Epidermal melanocyte (primary cell): ENCODE measurements around the gene KCNE4.

Experiments
- DNase-seq: peaks from one replicate; pipeline ENCODE4 v3.0.0; 2011; ENCODE audit warnings: low spot score; ENCODE audit not compliant: insufficient read length

Gene KCNE4

DNA sequence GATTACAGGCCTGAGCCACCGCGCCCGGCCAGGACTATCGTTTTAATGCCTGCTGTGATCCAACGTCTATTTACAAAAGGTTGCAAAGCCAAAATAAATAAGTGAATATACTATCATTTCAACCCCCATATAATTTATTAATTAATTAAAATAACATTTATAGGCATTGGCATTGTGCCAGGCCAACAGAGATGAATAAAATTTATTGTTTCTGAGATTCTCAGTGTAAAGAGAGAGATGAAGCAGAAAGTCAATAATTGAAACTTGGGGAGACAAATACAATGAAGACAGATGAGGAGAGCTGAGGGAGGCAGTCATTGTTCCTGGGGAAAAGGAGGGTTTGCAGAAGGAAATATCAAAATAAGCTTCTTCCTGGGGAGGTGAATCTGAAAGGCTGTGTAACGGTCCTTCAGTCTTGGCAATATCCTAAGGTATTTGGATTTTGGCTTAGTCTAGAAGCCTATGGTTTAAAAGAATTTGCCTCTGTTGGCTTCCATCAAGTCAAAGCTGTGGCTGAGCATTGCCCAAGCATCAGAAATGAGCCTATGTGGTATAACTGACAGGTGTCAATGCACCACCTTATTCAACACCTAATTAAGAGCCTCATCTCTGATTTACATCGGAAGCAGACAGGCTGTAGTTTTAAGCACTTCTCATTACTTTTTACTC lies 31.5 kb downstream of the KCNE4 start:
- DNase-seq = no peak

DNA sequence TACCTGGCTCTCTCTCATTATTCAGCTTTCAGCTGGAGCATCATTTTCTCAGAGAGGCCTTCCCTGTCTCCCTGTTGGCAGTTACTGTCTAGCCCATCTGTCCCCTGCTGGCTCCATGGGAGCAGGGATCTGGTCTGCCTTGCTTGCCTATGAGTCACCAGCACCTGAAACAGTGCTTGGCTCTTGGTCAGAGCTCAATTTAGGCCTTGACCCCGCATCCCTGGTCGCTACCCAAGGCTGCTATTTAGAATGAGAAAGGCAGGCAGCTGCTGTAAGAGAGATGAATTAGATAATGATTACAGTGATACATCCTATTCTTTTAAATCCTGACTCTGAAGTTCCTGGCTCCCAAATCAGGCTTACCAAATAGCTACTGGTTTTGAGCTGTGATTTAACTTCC lies 32.9 kb downstream of the KCNE4 start:
- no peak for DNase-seq

DNA sequence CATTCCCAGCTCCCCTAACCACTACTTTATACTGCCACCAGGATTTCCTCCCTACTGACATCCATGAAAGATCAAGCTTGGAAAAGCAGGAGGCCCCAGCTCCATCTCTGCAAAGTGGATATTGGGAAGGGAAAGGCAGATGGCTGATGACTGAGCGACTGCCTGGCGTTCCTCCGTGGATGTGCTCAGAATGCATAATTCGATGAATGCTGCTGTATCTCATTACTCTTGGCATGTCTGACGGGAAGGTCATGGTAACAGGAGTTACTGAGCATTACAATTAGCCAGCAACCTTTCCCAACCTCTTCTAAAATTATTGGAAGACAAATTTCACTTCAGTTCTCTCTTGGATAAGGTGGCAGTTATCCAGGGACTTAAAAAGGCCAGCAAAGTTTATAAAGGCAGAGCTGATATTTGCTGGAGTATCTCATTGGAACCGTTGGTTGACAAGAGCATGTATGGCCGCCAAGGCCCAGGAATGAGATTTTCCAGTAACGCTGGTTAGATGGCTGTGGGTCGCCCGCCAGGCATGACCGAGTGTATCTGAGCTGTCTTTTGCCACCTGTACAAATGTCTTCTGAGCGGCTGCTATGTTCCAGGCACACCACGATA lies 34.5 kb downstream of the KCNE4 start:
- DNase-seq = no peak

DNA sequence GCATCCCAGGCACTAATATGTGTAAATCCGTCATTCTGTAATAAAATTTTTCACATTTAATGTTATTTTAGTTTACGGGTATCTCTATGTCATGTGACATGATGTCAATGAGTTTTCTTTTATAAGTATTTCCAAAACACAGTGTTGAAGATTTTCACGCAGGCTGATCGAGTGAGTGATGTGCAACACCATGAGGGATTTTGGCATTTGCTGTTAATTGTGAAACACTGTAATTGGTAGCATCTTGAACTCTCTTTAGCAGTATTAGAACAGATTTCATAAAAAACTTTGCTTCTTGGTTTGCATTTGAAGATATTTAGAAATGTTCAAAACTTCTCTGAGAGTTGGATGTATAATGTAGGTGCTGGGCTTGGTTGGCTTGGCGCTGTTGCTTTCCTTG lies 35.5 kb downstream of the KCNE4 start:
- no peak for DNase-seq

DNA sequence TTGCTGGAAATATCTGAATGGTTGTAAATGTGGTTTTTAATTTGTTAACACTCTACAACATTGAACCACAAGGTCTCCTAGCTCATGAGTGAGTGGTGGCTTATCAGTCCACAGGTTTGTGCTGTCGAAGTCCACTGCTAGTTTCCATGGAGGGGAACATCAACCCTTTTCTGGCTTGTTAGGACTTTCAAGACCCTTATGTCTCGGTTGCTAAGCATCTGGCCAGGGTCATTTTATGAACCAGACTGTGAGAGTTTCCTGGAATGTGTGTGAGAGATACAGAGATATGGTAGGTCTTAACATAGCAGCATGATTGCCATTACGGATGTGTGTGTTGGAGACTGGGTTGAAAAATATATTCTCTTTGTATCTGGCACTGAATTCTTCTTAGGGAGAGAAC lies 36.9 kb downstream of the KCNE4 start:
- no peak for DNase-seq

DNA sequence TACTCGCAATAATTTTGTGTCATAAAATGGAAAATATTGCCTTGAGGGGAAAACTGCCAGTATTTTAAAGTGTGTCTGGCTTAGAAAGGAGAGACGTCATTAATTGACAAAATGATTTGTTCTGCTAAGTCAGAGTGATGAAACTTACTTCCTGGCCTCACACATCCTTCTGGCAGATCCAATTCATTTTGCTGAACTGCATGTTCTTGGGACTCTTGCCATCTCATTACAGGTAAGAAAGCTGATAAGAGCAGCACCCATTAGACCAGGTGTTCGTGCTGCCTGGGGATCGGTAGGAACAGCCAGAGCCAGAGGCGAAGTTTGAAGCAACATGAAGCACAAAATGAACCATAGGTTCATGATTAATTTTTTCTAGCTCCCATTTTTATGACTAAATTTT lies 38.0 kb downstream of the KCNE4 start:
- no peak for DNase-seq

DNA sequence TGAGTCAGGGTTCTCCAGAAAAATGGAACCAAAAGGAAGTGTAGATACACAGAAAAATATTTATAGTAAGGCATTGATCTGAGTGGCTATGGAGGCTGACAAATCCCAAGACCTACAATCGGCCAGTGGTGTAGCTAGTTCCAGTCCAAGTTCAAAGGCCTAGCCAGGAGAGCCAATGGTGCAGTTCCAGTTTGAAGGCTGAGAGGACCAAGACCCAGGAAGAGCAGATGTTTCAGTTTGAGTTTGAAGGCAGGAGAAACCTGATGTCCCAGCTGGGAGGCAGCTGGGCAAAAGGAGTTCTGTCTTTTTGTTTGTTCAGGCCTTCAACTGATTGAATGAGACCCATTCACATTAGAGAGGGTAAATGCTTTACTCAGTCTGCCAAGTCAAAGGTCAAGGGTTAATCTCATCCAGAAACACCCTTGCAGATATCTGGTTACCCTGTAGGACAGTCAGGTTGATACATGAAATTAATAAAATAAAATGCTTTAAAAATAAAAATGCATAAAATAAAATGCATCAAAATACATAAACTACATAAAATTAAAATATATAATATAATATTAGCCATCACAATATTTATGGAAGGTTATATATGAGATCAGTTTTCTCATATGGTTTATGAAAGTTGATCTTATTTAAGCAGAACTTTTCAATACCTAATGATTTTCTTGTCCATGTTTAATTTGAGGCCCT lies 38.7 kb downstream of the KCNE4 start:
- no peak for DNase-seq

DNA sequence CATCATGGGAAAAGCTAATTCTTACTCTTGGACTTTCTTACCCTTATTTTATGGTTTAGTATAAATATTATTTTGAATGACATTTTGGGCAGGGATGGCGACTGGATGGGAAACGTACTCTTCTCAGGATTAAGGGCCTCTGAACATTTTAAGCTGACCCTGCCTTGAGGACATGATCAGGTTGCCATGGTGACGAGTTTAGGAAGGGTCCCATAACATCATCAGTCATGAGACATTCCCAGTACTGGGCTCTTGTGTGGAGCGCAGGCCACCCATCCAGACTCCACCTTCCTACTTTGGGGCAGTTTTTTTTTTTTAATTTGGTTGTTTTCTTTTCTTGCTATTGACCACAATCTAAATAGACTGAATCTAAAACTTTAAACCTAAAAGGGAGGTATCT lies 40.7 kb downstream of the KCNE4 start:
- DNase-seq = no peak

DNA sequence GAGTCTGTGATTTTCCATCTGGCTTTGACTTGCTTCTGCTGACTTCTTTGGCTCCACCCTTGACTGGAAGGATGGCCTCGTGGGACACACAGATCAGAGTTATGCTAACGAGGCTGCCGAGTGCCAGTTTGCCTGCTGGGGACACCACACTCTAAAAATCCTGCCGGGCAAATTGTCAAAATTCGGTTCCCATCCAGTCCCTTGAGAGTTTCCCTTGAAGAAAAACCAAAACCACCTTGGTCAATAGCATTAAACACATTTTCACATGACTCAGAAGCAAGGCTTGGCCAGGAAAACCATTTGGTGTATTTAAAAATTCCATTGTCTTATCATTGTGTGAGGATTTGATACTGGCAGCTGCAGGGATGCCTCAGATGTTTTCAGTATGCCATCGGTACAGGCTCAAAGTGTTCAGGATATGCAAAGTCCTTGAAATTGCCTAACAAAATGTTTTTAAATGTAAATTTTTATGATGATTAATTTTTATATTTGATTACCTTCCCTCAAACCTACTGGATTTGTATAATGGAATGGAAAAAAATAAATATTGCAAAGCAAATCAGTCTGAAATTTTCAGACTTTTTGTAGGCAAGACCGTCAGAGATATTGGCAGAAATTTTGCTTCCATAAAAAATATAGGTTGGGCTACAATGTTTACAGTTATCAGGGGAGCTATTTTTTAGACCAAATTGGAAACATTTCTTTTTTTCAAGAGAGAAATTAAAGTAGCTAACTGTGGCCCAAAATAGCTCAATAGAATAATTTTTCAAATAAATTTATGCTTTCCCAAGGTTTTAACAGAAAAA lies 41.6 kb downstream of the KCNE4 start:
- no peak for DNase-seq

DNA sequence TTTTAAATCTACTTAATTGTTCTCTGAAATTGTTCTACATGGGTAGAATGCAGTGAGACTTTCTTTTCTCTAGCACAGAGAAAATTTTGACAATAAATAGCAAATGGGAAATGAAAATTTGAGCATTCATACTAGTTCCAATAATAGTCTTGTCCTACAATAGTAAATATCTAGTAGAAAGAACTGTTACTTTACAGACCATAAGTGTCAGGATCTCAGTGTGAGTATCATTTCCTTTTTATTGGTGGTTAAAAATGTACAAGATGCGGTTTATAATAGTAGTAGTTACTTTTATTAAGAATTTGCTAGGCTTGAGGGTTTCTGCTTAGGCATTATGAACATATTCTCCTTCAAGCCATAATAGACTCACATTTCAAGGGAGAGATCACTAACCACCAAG lies 43.2 kb downstream of the KCNE4 start:
- DNase-seq = no peak

DNA sequence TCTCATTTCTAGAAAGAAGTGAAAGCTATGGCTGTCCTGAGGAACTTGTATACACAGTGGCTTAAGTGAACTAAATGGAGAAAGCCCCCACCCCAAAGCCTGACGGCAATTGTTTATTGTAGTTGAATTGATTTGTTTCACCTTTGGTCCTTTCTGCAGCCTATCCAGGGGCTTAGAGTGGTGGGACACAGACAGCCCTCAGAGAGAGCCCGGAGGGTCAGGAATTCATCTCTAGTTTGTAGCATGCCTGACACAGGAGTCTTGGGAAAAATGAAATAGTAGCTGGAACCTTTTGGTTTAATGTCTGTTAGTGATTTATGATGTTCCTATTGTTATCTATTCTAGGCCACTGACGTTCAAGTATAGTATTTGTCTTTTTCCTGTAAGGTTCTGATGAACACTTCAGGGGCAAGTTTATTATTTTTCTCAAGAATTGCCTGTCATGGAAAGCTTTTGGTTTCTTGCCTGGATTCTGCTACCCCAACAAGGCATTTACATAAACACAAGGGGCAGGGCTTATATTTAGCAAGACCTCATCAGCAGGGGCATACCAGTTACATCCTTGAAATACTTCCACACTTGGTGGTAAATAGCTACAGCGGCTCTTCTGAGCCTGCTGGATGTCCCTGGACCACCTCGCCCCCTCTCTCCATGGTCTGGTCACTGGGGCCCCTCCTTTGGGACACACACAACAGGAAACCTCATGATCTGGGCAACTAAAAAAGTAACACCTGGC lies 44.4 kb downstream of the KCNE4 start:
- no peak for DNase-seq

DNA sequence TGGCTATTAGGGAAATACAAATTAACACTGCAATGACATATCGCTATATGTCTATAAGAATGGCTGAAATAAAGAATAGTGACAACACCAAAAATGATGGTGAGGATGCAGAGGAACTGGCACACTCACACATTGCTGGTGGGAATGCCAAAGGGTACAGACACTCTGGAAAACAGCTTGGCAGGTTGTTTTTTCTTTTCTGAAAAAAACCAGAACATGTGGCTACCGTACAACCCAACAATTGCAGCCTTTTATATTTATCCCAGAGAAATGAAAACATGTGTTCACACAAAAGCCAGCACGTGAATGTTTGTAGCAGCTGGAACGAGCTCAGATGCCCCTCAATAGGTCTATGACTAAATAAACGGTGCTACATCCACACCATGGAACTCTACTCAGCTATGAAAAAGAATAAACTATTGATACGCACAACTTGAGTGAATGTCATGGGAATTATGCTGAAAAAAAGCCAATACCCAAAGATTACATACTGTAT lies 45.9 kb downstream of the KCNE4 start:
- no peak for DNase-seq

DNA sequence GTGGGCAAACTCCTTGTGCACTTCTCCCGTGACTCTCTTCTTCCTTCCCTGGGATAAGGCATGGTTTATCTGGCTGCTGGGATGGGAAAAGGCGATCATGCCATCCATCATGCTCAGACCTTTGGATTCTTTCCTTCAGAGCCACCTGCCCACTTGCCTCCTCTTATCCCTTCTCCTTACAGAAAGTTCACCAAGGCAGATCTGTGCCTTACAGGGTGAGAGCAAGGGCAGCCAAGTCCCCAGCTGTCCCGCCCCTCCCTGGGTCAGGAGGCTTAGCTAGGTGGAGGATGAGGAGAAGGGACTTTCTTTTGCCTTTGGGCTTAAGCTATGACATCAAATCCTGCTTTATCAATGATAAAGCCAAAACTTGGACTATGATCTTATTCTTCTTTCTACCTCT lies 47.6 kb downstream of the KCNE4 start:
- no peak for DNase-seq

DNA sequence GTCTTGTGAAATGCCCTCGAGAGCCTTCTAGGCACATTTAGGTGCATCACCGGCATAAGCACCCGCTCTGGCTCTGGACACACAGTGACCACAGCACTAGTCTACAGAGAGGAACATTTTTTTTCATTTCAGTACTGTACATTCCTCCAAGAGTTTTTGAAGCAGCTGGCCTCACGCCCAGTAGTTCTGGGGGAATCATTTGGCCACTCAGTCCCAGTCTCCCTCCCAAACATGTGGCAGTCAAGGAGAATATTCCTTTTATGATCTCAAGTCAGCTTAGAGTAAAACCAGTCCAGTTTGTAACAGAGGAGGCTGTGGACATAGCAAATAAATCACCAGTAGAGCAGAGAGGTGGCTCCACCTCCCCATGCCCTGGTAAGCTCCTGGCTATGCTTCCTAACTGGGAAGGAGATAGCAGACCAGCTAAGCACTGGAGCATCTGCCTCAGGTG lies 48.1 kb downstream of the KCNE4 start:
- DNase-seq = no peak

DNA sequence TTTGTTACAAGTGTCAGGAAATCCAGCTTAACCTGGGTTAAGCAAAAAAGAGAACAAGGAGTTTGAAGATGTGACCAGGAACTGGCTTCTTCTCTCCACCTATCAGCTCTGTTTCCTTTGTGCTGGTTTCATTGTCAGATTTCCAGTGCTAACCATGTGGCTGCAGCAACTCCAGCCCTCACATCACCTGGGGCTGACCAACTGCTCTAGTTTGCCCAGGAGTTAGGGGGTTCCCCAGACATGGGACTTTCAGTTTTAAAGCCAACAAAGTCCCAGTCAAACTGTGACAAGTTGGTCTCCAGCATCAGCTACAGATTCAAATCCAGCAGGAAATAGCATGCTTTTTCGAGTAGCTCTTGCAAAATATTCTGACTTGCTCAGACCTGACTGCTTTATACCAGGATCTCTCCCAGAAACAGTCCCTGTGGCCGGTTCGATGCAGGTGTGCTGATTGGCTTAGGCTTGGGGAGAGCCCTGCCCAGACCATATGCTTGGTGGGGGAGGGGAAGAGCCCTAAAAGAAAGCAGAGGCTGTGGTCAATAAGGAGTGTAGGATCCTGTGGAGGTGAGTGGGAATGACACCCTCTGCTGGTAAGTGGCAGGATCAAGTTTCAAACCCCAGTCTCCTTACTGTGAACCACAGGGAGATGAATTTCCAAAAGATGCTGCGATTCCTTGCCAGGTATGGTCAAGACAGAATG lies 49.5 kb downstream of the KCNE4 start:
- no peak for DNase-seq

DNA sequence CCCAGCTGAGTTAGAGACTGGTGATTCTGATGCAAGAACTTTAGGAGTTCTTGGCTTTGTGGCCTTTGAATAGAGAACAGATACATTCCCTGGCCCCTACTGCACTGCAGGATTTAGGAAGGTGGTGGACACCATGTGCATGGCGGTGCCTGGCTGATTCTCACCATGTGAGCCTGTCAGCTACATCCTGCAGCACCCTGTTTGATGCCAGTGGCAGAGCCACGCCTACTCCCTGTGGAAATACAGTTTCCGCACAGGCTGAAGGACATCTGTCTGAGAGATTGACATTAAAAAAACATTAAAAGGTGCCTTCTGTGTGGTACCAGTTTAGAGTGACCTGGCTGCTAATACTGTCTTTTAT lies 50.0 kb downstream of the KCNE4 start:
- DNase-seq = no peak

DNA sequence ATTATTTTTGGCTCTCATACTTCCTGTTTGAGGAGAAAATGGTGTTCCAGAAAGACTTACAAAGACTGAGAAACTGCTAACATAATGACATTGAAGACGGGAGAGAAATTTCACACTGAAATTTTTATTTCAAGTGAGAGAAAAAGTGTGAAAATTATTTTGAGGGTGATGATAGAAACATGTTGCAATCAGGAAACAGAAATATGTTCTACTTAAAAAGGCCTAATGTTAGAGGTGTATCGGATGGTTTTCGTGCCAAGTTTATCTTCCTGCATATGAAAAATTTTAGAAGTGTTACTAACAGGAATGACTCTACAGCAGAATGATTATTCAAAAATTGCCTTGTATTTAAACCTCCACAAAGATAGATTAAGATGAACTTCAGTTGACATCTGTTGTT lies 50.5 kb downstream of the KCNE4 start:
- no peak for DNase-seq

DNA sequence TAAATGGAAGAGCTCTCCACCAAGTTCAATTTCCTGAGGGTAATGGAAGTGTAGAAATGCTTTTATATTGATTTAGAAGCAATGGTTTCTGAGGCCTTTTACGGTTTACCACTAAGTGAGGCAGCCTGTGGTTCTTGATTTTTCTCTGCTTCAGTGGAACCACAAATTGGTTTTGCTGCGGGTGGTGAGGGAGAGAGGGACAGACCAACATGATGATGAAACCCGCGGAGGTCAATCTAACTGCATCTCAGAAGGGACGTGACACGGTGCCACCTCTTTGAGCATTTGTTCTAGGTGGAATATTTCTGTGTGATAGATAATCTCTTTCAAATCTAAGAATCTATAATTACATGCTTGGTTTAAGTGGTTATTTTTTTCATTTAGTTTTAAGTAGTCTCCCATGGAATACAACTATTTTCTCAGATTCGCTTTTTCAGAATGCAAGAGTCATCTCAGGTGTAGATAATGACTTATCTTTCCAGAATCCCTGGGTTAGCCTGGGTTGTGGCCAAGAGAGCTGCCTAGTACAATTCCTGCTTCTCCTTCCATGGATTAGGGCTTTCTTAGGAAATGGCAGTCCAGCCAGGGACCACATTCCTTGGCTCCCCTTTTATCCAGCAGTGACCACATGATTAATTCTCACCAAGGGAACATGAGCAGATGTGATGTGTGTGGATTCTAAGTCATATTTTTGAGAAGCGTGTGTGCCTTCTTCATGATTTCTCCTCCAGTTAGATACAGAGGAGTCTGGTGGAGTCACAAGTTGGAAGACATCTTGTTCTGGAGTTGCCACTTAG lies 52.5 kb downstream of the KCNE4 start:
- no peak for DNase-seq
